ENCODE measurements around the gene CPAMD8.
"Not testable (repeated sequence)": the region's sequence is repeated elsewhere in the genome, so short reads cannot be mapped to it uniquely, and the experiment has no call there.

Gene CPAMD8

GRCh38 chr19:17041976-17042375, 15.4 kb upstream of the CPAMD8 start:
- no peak for DNase-seq (ENCODE audit: low read depth in 2 of 2, low spot score in 1 of 2)

DNA sequence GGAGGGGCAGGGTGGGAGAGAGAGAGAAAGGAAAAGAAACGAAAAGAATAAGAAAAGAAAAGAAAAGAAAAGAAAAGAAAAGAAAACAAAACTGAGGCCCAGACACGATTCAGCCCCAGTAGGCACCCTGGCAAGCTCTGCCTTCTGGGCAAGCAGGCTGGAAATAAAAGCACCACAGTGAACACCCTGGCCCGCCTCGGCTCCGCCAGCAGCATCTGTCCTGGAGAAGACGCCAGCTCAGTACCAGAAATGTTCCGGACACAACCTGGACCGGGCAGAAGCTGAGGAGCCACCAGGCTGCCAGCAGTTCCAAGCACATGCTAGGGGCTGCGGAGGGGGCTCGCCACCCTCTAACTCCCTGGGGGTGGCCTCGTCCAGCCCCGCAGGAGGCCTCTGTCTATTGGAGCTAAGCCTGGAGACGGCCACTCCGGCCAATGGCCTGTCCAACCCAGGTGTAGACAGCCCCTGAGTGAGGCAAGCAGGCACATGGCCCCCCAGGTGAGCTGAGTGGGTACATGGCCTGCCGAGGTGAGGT, 11.4 kb upstream of the CPAMD8 start:
- no peak for DNase-seq (ENCODE audit: low read depth in 2 of 2, low spot score in 1 of 2)

DNA sequence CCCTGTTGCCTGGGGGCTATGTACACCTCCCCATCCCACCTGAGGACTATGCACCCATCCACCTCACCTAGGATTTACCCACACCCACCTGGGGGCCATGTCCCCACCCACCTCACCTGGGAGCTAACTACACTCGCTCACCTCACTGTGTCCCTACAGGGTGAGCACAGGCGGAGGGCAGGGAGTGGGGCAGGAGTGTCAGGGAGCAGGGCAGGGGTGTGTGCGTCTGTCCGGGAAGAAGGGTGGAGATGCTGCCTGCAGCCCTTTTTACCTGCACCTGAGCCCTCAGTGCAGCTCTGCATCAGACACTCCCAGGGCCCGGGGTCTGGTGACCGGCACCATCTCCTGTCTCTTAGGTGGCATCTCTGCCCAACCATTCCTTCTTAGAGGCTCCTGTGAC, 10.6 kb upstream of the CPAMD8 start:
- no peak for DNase-seq (ENCODE audit: low read depth in 2 of 2, low spot score in 1 of 2)

DNA sequence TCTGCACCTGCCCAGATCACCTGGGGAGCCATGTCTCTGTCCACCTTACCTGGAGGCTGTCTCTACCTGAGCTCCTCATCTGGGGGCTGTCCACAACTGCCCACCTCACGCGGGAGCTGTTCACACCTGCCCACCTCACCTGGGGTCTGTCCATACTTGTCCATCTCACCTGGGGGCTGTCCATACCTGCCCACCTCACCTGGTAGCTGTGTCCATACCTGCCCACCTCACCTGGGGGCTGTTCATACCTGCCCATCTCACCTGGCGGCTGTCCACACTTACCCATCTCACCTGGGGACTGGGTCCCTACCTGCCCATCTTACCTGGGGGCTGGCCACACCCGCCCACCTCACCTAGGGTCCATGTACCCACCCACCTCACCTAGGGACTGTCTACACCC, 10.0 kb upstream of the CPAMD8 start:
- no peak for DNase-seq (ENCODE audit: low read depth in 2 of 2, low spot score in 1 of 2)

DNA sequence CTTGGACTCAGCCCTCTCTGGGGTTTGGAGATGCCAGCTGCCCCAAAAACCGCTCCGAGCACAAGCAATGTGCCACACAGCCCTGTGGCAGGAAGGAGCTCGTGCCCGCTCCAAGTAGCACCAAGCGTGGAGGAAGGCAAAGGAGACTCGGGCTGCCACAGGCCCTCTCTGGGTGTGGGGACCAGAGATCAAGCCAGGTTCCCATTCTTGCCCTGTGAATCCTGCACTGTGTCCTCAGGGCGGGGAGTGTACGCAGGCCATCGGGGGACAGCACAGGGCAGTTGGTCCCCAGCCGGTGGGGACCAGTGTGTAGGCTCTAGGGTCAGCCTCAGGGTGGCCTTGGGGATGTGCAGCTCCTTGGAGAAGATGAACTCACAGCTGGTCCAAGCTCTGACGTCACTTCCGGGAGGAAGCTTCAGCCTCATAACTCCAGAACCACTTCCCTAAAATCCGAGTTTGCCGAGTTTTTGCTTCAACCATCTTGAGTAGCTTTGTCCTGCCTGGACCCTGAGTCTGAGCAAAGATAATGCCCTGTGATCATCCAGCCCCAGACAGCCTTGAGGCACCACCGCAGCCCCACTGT, 9.3 kb upstream of the CPAMD8 start:
- no peak for DNase-seq (ENCODE audit: low read depth in 2 of 2, low spot score in 1 of 2)

DNA sequence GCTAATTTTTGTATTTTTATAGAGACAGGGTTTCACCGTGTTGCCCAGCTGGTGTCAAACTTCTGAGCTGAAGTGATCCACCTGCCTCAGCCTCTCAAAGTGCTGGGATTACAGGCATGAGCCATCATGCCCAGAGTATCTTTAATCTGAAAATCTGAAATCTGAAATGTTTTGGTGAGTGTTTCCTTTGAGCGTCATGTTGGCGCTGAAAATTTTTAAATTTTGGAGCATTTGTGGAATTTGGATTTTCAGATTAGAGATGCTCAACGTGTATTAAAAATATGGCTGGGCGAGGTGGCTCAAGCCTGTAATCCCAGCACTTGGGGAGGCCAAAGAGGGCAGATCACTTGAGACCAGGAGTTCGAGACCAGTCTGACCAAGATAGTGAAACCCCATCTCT, 5.1 kb upstream of the CPAMD8 start:
- no peak for DNase-seq (ENCODE audit: low read depth in 2 of 2, low spot score in 1 of 2)

- no peak for DNase-seq (ENCODE audit: low read depth in 2 of 2, low spot score in 1 of 2)
Measured at GRCh38 chr19:17027535-17027975, 945 bp upstream of the CPAMD8 start.

DNA sequence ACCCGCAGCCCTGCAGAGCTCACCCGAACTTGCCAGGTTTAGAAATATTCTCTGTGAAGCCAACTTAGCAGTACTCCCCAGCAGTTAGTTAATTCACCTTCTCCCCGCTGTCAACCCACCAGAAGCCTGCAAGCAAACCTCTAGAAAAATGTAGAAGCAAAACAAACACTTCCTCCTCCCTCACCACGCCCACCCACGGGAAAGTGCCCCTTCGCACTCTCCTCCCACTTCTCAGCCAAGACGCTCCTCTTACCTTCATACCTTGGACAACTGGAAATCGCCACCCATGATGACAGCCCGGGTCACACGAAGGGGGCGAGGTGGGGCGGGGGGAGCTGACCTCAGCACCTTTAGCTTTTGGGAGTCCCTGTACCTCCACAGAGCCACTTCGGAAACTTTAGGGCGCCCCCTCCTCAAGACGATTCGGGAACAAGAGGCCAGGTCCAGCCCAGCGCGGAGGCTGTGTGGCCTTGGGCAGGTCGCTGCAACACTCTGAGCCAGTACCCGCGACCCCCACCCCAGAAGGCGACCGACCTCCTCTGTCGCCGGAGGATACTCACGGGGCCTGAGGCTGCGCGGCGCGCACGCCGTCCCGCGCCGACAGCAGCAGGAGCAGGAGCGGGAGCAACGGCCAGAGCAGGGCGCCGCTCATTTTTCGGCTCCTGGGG, 485 bp downstream of the CPAMD8 start:
- DNase-seq (ENCODE audit: low read depth in 2 of 2, low spot score in 1 of 2): no peak

- no peak for DNase-seq (ENCODE audit: low read depth in 2 of 2, low spot score in 1 of 2)
Measured at GRCh38 chr19:17025361-17025760, 1.2 kb downstream of the CPAMD8 start.

- not testable (repeated sequence) for DNase-seq (ENCODE audit: low read depth in 2 of 2, low spot score in 1 of 2)
Measured at GRCh38 chr19:17024941-17025340, 1.7 kb downstream of the CPAMD8 start.

GRCh38 chr19:17023805-17024204, 2.8 kb downstream of the CPAMD8 start:
- no peak for DNase-seq (ENCODE audit: low read depth in 2 of 2, low spot score in 1 of 2)

DNA sequence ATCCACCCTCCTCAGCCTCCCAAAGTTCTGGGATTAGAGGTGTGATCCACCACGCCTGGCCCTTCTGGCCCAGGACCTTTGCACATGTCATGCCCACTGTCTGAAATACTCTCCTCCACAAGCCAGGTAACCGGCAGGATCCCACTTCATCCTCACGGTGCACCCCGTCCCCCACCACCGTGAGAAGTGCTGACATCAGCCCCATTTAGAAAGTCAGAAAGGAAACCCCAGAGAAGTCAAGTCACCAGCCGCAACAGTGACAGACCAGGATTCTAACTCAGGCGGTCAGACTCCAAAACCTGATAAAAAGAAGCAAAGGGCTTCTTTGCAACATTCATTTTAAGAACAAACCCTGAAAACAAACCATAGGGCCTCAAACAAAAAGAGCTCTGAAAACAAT, 3.9 kb downstream of the CPAMD8 start:
- DNase-seq (ENCODE audit: low read depth in 2 of 2, low spot score in 1 of 2): no peak

DNA sequence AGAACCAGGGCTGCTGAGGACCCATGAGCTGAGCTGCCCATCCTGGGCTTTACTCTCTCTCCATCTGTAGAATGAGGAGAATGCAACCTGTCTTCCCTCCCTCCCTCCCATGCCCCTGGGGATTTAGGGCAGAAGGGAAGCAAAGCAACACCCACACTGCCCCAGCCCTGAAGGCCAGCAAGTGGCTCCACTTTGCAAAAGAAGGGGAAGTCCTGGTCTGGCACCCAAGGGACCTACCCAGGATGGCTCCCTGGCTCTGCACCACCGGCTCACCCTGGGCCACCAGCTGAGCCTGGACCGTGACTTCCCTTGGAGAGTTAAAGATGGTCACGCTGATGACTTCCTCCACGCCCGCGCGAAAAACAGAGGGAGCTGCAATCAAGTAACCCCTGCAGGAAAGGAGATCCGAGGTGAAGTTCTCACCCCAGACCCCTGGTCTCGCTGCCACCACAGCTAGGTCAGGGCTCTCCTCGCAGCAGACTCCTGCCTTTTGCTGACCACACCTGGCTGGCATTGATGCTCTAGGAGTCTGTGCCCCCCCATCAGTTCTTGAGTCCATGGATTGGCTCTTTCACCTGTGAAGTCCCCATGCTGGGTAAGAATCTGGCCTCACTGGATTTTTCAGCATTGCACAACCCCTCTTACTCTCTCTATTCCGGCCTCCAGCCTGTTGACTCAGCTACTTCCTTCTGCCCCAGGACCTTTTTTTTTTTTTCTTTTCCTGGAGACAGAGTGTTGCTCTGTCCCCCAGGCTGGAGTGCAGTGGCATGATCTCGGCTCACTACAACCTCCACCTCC, 4.6 kb downstream of the CPAMD8 start:
- no peak for DNase-seq (ENCODE audit: low read depth in 2 of 2, low spot score in 1 of 2)

- no peak for DNase-seq (ENCODE audit: low read depth in 2 of 2, low spot score in 1 of 2)
Measured at GRCh38 chr19:17021328-17021727, 5.3 kb downstream of the CPAMD8 start.

GRCh38 chr19:17020823-17021222, 5.8 kb downstream of the CPAMD8 start:
- no peak for DNase-seq (ENCODE audit: low read depth in 2 of 2, low spot score in 1 of 2)

GRCh38 chr19:17020385-17020784, 6.2 kb downstream of the CPAMD8 start:
- no peak for DNase-seq (ENCODE audit: low read depth in 2 of 2, low spot score in 1 of 2)

GRCh38 chr19:17014212-17014861, 12.3 kb downstream of the CPAMD8 start:
- not testable (repeated sequence) for DNase-seq (ENCODE audit: low read depth in 2 of 2, low spot score in 1 of 2)

DNA sequence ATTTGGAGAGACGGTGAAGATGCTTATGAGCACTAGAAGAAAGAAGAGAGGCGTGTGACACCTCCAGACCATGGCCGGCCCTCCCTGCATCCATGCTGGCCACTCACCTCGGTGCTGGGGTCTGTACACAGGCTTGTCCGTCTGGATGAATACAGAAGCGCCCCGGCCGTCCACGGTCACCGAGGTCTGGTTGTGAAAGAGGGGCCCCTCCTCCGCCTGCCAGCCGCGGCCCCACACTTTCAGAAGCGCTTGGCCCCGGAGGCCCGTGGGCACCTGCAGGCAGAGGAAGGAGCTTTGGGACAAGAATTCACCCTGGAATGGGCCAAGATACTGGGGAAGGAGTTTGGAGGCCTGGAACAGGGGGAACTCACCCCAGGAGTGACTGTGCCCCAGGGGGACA, 15.1 kb downstream of the CPAMD8 start:
- no peak for DNase-seq (ENCODE audit: low read depth in 2 of 2, low spot score in 1 of 2)

DNA sequence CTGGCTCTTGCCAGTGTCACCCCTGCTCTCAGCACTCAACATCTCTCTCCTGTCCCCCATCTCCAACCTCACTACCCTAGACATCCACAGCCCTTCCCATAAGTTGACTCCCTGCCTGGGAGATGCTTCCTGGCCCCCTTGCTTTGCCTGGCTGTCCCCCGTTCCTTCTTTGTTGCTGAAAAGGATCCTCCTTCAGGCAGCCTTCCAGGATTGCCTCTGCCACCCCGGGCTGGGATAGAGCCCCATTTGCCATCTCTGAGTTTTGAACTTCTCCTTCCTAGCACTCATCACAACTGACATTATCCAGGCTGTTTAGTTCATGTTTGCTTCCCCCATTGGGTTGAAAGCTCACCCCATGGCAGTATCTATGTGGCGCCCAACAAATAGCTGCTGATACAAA, 20.0 kb downstream of the CPAMD8 start:
- DNase-seq (ENCODE audit: low read depth in 2 of 2, low spot score in 1 of 2): no peak

GRCh38 chr19:17005000-17005399, 21.6 kb downstream of the CPAMD8 start:
- no peak for DNase-seq (ENCODE audit: low read depth in 2 of 2, low spot score in 1 of 2)

- DNase-seq (ENCODE audit: low read depth in 2 of 2, low spot score in 1 of 2): no peak
Measured at GRCh38 chr19:17004386-17004785, 22.2 kb downstream of the CPAMD8 start.

DNA sequence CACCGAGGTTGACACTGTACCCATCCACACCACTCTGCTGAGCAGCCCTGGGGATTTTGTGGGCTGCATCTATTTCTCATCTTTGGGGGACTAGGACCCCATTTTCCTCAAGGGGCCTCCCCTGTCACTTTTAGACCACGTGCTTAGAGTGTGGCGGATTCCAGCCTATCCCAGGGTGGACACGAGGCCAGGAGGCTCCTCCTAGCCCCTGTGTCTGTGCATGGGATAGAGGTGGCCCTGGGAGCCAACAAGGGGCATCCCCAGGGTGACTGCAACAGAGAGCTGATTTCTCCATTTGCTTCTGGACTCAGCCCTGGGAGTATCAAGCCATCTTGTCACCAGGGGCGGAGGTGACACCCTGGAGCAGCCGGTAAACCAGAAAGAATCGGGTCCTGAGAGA, 24.2 kb downstream of the CPAMD8 start:
- no peak for DNase-seq (ENCODE audit: low read depth in 2 of 2, low spot score in 1 of 2)
